SK-N-DZ (cell line): ENCODE measurements around the gene FADS6.
A peak's percentile ranks its signal among the peaks of the same experiment; 100 is the strongest.
"Not testable (repeated sequence)": the region's sequence is repeated elsewhere in the genome, so short reads cannot be mapped to it uniquely, and the experiment has no call there.

Experiments used
- DNase-seq: peaks from one replicate; pipeline ENCODE4 v3.0.0-alpha.2; 2015; ENCODE audit warnings: low spot score

FADS6 gene

GRCh38 chr17:74870028-74870427 is 23.4 kb downstream of the FADS6 start:
- not testable (repeated sequence) for DNase-seq

- no peak for DNase-seq
Measured at GRCh38 chr17:74868908-74869255, 24.6 kb downstream of the FADS6 start.

- DNase-seq, result no peak
Measured at GRCh38 chr17:74868251-74868907, 25.1 kb downstream of the FADS6 start.

- DNase-seq, result no peak
Measured at GRCh38 chr17:74866198-74866835, 27.1 kb downstream of the FADS6 start.

GRCh38 chr17:74865504-74866197 is 27.8 kb downstream of the FADS6 start:
- no peak for DNase-seq

GRCh38 chr17:74864866-74865395 is 28.5 kb downstream of the FADS6 start:
- peak; percentile 76 for DNase-seq

- no peak for DNase-seq
Measured at GRCh38 chr17:74864297-74864865, 29.1 kb downstream of the FADS6 start.

- no peak for DNase-seq
Measured at GRCh38 chr17:74863420-74864296, 29.8 kb downstream of the FADS6 start.

- no peak for DNase-seq
Measured at GRCh38 chr17:74862919-74863318, 30.5 kb downstream of the FADS6 start.

- peak; percentile 76 for DNase-seq
Measured at GRCh38 chr17:74862108-74862901, 31.1 kb downstream of the FADS6 start.

- DNase-seq, result no peak
Measured at GRCh38 chr17:74861662-74862107, 31.7 kb downstream of the FADS6 start.

GRCh38 chr17:74860872-74861661 is 32.4 kb downstream of the FADS6 start:
- no peak for DNase-seq

- DNase-seq, result no peak
Measured at GRCh38 chr17:74860229-74860871, 33.1 kb downstream of the FADS6 start.

- DNase-seq, result no peak
Measured at GRCh38 chr17:74859459-74860228, 33.8 kb downstream of the FADS6 start, which contains the start of gene GRIN2C. GRIN2C (minus strand) TSS chr17:74859885; CDS start chr17:74855092, 4,793 bp downstream.

- no peak for DNase-seq
Measured at GRCh38 chr17:74858672-74859458, 34.6 kb downstream of the FADS6 start.

- DNase-seq, result no peak
Measured at GRCh38 chr17:74857191-74857590, 36.2 kb downstream of the FADS6 start.

- no peak for DNase-seq
Measured at GRCh38 chr17:74856112-74856511, 37.3 kb downstream of the FADS6 start.
